ENCODE results near the gene MTUS2. TPM values are rescaled to one million over a fixed set of nuclear protein-coding genes. Genes with fewer than 3 reads are reported as not detected.

MTUS2 gene
- total RNA-seq, 1 experiment from 2014 or later = 0.35 TPM

DNA sequence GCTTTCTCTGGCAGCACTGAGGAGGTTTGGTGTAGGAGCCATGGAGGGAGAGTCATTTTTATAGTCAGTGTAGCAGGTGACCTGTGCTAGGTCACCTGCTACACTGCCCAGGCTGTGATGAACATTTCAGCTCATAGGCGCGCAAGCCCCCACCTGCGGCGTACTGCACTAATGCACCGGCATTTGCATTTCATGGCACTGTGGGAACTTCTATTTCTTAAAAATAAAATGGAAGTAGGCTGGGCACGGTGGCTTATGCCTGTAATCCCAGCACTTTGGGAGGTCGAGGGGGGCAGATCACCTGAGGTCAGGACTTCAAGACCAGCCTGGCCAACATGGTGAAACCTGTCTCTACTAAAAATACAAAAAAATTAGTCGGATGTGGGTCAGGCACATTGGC, 674.4 kb downstream of the MTUS2 start:
- Histone ChIP-seq H3K4me1 (ENCODE audit: insufficient read depth, low read length) (peaks cover 3% of the 10 kb centered on the region; the same call in 1 of the 2 replicates), H2BK120ac (ENCODE audit: low read depth, low read length, poor library complexity, severe bottlenecking) (no peak overlapping the region), H4K91ac (ENCODE audit: insufficient read length, low read depth, low read length) (no peak overlapping the region), H3K56ac (ENCODE audit: insufficient read length, low read depth, low read length) (no peak overlapping the region), H3K79me1 (ENCODE audit: insufficient read depth, low read depth, low read length, poor library complexity, severe bottlenecking) (no peaks in the 10 kb centered on the region), H4K8ac (replicated peaks; ENCODE audit: insufficient read length, low read depth, low read length) (no peak overlapping the region), H4K5ac (ENCODE audit: insufficient read length, low read depth, low read length) (no peak overlapping the region), H3K79me2 (ENCODE audit: insufficient read depth, low read length) (no peaks in the 10 kb centered on the region), H3K18ac (ENCODE audit: insufficient read length, low read depth, low read length) (no peak overlapping the region), H3K23ac (ENCODE audit: insufficient read length, low read depth, low read length) (no peak overlapping the region), H4K20me1 (ENCODE audit: control insufficient read depth, insufficient read depth, insufficient read length) (no peaks in the 10 kb centered on the region), H3K9me3 (ENCODE audit: control insufficient read depth, low read depth, low read length) (no peaks in the 10 kb centered on the region), H3K27ac (ENCODE audit: insufficient read length, low read depth, low read length) (no peak overlapping the region), H2BK12ac (ENCODE audit: insufficient read length, low read depth, low read length) (no peak overlapping the region), H2BK5ac (ENCODE audit: insufficient read length, low read length) (no peak overlapping the region), H2BK20ac (ENCODE audit: low read depth, low read length, poor library complexity, severe bottlenecking) (no peak overlapping the region), H2AFZ (ENCODE audit: low read length) (no peak overlapping the region), H2AK5ac (ENCODE audit: insufficient read length, low read length) (no peak overlapping the region), H3T11ph (ENCODE audit: low read length) (no peak overlapping the region), H3K27me3 (ENCODE audit: insufficient read depth, low read length) (no peaks in the 10 kb centered on the region; the same call in 1 of the 2 replicates), H3K4me2 (ENCODE audit: insufficient read depth, insufficient read length, low read length) (no peak overlapping the region), H3K14ac (ENCODE audit: insufficient read depth, low read length) (no peak overlapping the region), H2BK15ac (ENCODE audit: low read depth, low read length) (no peak overlapping the region), H3K9ac (ENCODE audit: extremely low read depth, insufficient read length, low read length) (no peak overlapping the region), H3K4ac (ENCODE audit: low read depth, low read length) (no peak overlapping the region), H3K23me2 (ENCODE audit: insufficient read length, low read depth, low read length, poor library complexity, severe bottlenecking) (no peaks in the 10 kb centered on the region)
- Mint-ChIP-seq H3K4me1 (peaks cover 23% of the 10 kb centered on the region in 2 experiments), H3K9me3 (no peaks in the 10 kb centered on the region), H3K36me3 (ENCODE audit: insufficient read depth in 1 of 3, low read depth in 3 of 3) (no peaks in the 10 kb centered on the region), H3K27me3 (ENCODE audit: low read depth) (peaks cover 5% of the 10 kb centered on the region), H3K4me3 (no peak overlapping the region), H3K27ac (no peak overlapping the region)
- no peak for TF ChIP-seq CTCF (conservative IDR thresholded peaks at IDR 0.05)
- no peak for DNase-seq
- no CpG with 5 or more reads among the region's 8 CpGs for WGBS (ENCODE audit: extremely low coverage, insufficient read length, low lambda C conversion rate)

All from H9 (cell line).